DND-41 (cell line): ENCODE data around the gene CDC42BPG.

Experiments
- CTCF ChIP-seq: IDR thresholded peaks from 2 replicates; pipeline ENCODE4 v1.5.1; 2012; ENCODE audit warnings: borderline replicate concordance, low read length, moderate library complexity, mild to moderate bottlenecking; ENCODE audit not compliant: poor library complexity, severe bottlenecking; ENCODE audit errors: extremely low read depth
- EZH2 ChIP-seq: IDR thresholded peaks from 3 replicates; pipeline ENCODE4 v1.6.1; 2012; ENCODE audit warnings: borderline replicate concordance, low read depth, mild to moderate bottlenecking, moderate library complexity, low read length, inconsistent platforms; ENCODE audit not compliant: severe bottlenecking

GRCh38 chr11:64870176-64870892, 25.9 kb upstream of the CDC42BPG start:
- TF ChIP-seq CTCF, result no peak
- no peak for TF ChIP-seq EZH2
